Rectal smooth muscle tissue (tissue), 1 donor: ENCODE results near the gene FGF16.
"Not testable (repeated sequence)": the region's sequence is repeated elsewhere in the genome, so short reads cannot be mapped to it uniquely, and the experiment has no call there.

Source experiments
- H3K27ac ChIP-seq: one replicate; pipeline ENCODE4 v1.7.0; 2013; ENCODE audit warnings: low read depth, low read length, inconsistent platforms
- H3K27me3 ChIP-seq: one replicate; pipeline ENCODE4 v1.7.0; 2013; ENCODE audit warnings: low read length; ENCODE audit not compliant: control insufficient read depth, insufficient read depth
- H3K36me3 ChIP-seq: one replicate; pipeline ENCODE4 v1.7.0; 2013; ENCODE audit warnings: low read length; ENCODE audit not compliant: control insufficient read depth, insufficient read depth
- H3K4me1 ChIP-seq: one replicate; pipeline ENCODE4 v1.7.0; 2013; ENCODE audit warnings: low read length; ENCODE audit not compliant: control insufficient read depth, insufficient read depth
- H3K4me3 ChIP-seq: one replicate; pipeline ENCODE4 v1.7.0; 2013; ENCODE audit warnings: low read length
- H3K9ac ChIP-seq: one replicate; pipeline ENCODE4 v1.7.0; 2013; ENCODE audit warnings: low read length

Gene FGF16

GRCh38 chrX:77446908-77447652 is at the start of gene FGF16:
TSS of gene FGF16 (plus strand) at chrX:77447389. CDS start at chrX:77447675, 286 bp downstream.
- Histone ChIP-seq H3K27me3 (peaks cover 3% of the 10 kb centered on the region), H3K27ac (no peak within 1 kb of the TSS), H3K9ac (no peak within 1 kb of the TSS), H3K36me3 (no peaks in the 10 kb centered on the region), H3K4me1 (no peaks in the 10 kb centered on the region), H3K4me3 (peak within 1 kb of the TSS; percentile 42)

GRCh38 chrX:77398330-77398954 is 48.7 kb upstream of the FGF16 start:
- no peaks in the 10 kb centered on the region for H3K4me1 ChIP-seq
- no peaks in the 10 kb centered on the region for H3K27me3 ChIP-seq
- H3K27ac ChIP-seq = no peak overlapping the region
- H3K4me3 ChIP-seq = no peak overlapping the region
- no peak overlapping the region for H3K9ac ChIP-seq
- no peaks in the 10 kb centered on the region for H3K36me3 ChIP-seq

- Histone ChIP-seq H3K9ac (no peak overlapping the region), H3K27me3 (no peaks in the 10 kb centered on the region), H3K4me1 (no peaks in the 10 kb centered on the region), H3K36me3 (no peaks in the 10 kb centered on the region), H3K27ac (no peak overlapping the region), H3K4me3 (no peak overlapping the region)
Observed at GRCh38 chrX:77404419-77404818, 42.8 kb upstream of the FGF16 start.

- H3K27ac ChIP-seq, H3K9ac ChIP-seq, H3K36me3 ChIP-seq, H3K4me3 ChIP-seq, H3K4me1 ChIP-seq, H3K27me3 ChIP-seq: not testable (repeated sequence)
Observed at GRCh38 chrX:77407821-77408220, 39.4 kb upstream of the FGF16 start.

- no peaks in the 10 kb centered on the region for H3K4me1 ChIP-seq
- no peak overlapping the region for H3K4me3 ChIP-seq
- no peaks in the 10 kb centered on the region for H3K27me3 ChIP-seq
- H3K27ac ChIP-seq = no peak overlapping the region
- no peak overlapping the region for H3K9ac ChIP-seq
- no peaks in the 10 kb centered on the region for H3K36me3 ChIP-seq
Observed at GRCh38 chrX:77412631-77413030, 34.6 kb upstream of the FGF16 start.

GRCh38 chrX:77415161-77415560 is 32.0 kb upstream of the FGF16 start:
- Histone ChIP-seq H3K4me3 (no peak overlapping the region), H3K9ac (no peak overlapping the region), H3K36me3 (no peaks in the 10 kb centered on the region), H3K27me3 (no peaks in the 10 kb centered on the region), H3K27ac (no peak overlapping the region), H3K4me1 (no peaks in the 10 kb centered on the region)

- Histone ChIP-seq H3K27ac (no peak overlapping the region), H3K27me3 (no peaks in the 10 kb centered on the region), H3K9ac (no peak overlapping the region)
Observed at GRCh38 chrX:77415882-77416281, 31.3 kb upstream of the FGF16 start.

GRCh38 chrX:77422891-77423648 is 24.1 kb upstream of the FGF16 start:
- no peak overlapping the region for H3K27ac ChIP-seq
- no peak overlapping the region for H3K4me3 ChIP-seq
- H3K36me3 ChIP-seq = no peaks in the 10 kb centered on the region
- H3K4me1 ChIP-seq = no peaks in the 10 kb centered on the region
- no peak overlapping the region for H3K9ac ChIP-seq
- no peaks in the 10 kb centered on the region for H3K27me3 ChIP-seq

More at GRCh38 chrX:77415882-77416281, 31.3 kb upstream of the FGF16 start:
- Histone ChIP-seq H3K4me3 (no peak overlapping the region), H3K4me1 (no peaks in the 10 kb centered on the region), H3K36me3 (no peaks in the 10 kb centered on the region)

GRCh38 chrX:77426811-77427210 is 20.4 kb upstream of the FGF16 start:
- Histone ChIP-seq H3K27me3 (no peaks in the 10 kb centered on the region), H3K9ac (no peak overlapping the region), H3K27ac (no peak overlapping the region), H3K4me1 (no peaks in the 10 kb centered on the region), H3K4me3 (no peak overlapping the region), H3K36me3 (no peaks in the 10 kb centered on the region)

GRCh38 chrX:77427611-77428010 is 19.6 kb upstream of the FGF16 start:
- Histone ChIP-seq H3K9ac (no peak overlapping the region), H3K36me3 (no peaks in the 10 kb centered on the region), H3K27me3 (no peaks in the 10 kb centered on the region), H3K27ac (no peak overlapping the region), H3K4me3 (no peak overlapping the region), H3K4me1 (no peaks in the 10 kb centered on the region)

GRCh38 chrX:77428551-77428950 is 18.6 kb upstream of the FGF16 start:
- H3K36me3 ChIP-seq = no peaks in the 10 kb centered on the region
- H3K4me3 ChIP-seq = no peak overlapping the region
- no peak overlapping the region for H3K27ac ChIP-seq
- no peaks in the 10 kb centered on the region for H3K4me1 ChIP-seq
- H3K27me3 ChIP-seq = no peaks in the 10 kb centered on the region
- H3K9ac ChIP-seq = no peak overlapping the region

- Histone ChIP-seq H3K9ac (no peak overlapping the region), H3K27me3 (no peaks in the 10 kb centered on the region), H3K4me1 (no peaks in the 10 kb centered on the region), H3K27ac (no peak overlapping the region), H3K4me3 (no peak overlapping the region), H3K36me3 (no peaks in the 10 kb centered on the region)
Observed at GRCh38 chrX:77431227-77431626, 16.0 kb upstream of the FGF16 start.
